ENCODE data around the gene OSBPL2.

DNA sequence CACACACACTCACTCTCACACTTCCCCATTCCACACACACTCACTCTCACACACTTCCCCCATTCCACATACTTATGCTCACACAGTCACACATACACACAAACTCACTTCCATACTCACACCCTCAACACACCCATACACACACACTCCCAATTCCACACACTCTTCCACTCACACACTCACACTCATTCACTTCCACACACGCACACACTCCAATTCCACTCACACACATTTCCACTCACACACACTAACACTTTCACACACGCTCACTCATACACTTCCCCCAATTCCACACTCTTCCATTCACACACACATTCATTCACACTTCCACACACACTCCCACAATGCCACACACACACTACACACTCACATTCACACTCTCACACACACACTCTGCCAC, 8.0 kb upstream of the OSBPL2 start:
- TF ChIP-seq, protein P1, sequence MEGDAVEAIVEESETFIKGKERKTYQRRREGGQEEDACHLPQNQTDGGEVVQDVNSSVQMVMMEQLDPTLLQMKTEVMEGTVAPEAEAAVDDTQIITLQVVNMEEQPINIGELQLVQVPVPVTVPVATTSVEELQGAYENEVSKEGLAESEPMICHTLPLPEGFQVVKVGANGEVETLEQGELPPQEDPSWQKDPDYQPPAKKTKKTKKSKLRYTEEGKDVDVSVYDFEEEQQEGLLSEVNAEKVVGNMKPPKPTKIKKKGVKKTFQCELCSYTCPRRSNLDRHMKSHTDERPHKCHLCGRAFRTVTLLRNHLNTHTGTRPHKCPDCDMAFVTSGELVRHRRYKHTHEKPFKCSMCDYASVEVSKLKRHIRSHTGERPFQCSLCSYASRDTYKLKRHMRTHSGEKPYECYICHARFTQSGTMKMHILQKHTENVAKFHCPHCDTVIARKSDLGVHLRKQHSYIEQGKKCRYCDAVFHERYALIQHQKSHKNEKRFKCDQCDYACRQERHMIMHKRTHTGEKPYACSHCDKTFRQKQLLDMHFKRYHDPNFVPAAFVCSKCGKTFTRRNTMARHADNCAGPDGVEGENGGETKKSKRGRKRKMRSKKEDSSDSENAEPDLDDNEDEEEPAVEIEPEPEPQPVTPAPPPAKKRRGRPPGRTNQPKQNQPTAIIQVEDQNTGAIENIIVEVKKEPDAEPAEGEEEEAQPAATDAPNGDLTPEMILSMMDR (conservative IDR thresholded peaks at IDR 0.05 in 1 of 2, IDR thresholded peaks at IDR 0.05 in 1 of 2; ENCODE audit: low read depth in 1 of 2, low read length in 2 of 2): no peak
- TF ChIP-seq EZH2 (IDR thresholded peaks at IDR 0.05; ENCODE audit: low read length, missing control alignments): no peak
